Activated gamma-delta T cell (primary cell): ENCODE data around the gene FZD2.
"Not testable (repeated sequence)": the region's sequence is repeated elsewhere in the genome, so short reads cannot be mapped to it uniquely, and the experiment has no call there.

Experiments
- DNase-seq: peaks from one replicate; lab custom pipeline; 2025; lab: John Stamatoyannopoulos, UW

FZD2 gene

GRCh38 chr17:44546671-44547606 lies 10.3 kb upstream of the FZD2 start:
- DNase-seq = no peak

GRCh38 chr17:44547625-44548267 lies 9.5 kb upstream of the FZD2 start:
- no peak for DNase-seq

- no peak for DNase-seq
Measured at GRCh38 chr17:44548376-44549230, 8.7 kb upstream of the FZD2 start.

GRCh38 chr17:44549686-44550085 lies 7.6 kb upstream of the FZD2 start:
- no peak for DNase-seq

GRCh38 chr17:44552361-44552760 lies 4.9 kb upstream of the FZD2 start:
- no peak for DNase-seq

- DNase-seq = no peak
Measured at GRCh38 chr17:44555099-44555498, 2.2 kb upstream of the FZD2 start.

GRCh38 chr17:44556166-44556831 lies 985 bp upstream of the FZD2 start:
- DNase-seq = no peak

- DNase-seq = no peak
Measured at GRCh38 chr17:44557651-44558285, 484 bp downstream of the FZD2 start.

- DNase-seq = no peak
Measured at GRCh38 chr17:44558334-44558709, 1.0 kb downstream of the FZD2 start.

GRCh38 chr17:44558710-44559633 lies 1.7 kb downstream of the FZD2 start:
- no peak for DNase-seq

GRCh38 chr17:44559634-44560554 lies 2.6 kb downstream of the FZD2 start:
- no peak for DNase-seq

- DNase-seq = no peak
Measured at GRCh38 chr17:44561237-44561623, 3.9 kb downstream of the FZD2 start.

- no peak for DNase-seq
Measured at GRCh38 chr17:44564429-44564828, 7.1 kb downstream of the FZD2 start.

- no peak for DNase-seq
Measured at GRCh38 chr17:44565866-44566443, 8.7 kb downstream of the FZD2 start.

- DNase-seq = not testable (repeated sequence)
Measured at GRCh38 chr17:44568311-44568944, 11.1 kb downstream of the FZD2 start.

GRCh38 chr17:44568945-44569858 lies 11.9 kb downstream of the FZD2 start:
- no peak for DNase-seq

- DNase-seq = no peak
Measured at GRCh38 chr17:44572801-44573200, 15.5 kb downstream of the FZD2 start.
